Bronchial epithelial cell (primary cell): Measurements from ENCODE around the gene B4GALT6. TPM values are rescaled to one million over a fixed set of nuclear protein-coding genes. Genes with fewer than 3 reads are reported as not detected.

Experiments used
- DNase-seq: peaks from one replicate; pipeline ENCODE4 v3.0.0-alpha.2; 2010; ENCODE audit warnings: low read depth
- FAIRE-seq: peaks from 2 replicates; lab custom pipeline; 2011; peaks lifted over from hg19 to GRCh38; lab: Jason Lieb, UNC
- H3K27me3 ChIP-seq: 2 replicates; pipeline ENCODE4 v1.5.1; 2011; ENCODE audit warnings: low read length; ENCODE audit not compliant: control insufficient read depth, insufficient read depth
- H3K36me3 ChIP-seq: 2 replicates; pipeline ENCODE4 v1.5.1; 2011; ENCODE audit warnings: low read length; ENCODE audit not compliant: control insufficient read depth, insufficient read depth
- H3K4me3 ChIP-seq: 2 replicates; pipeline ENCODE4 v1.5.1; 2011; ENCODE audit warnings: mild to moderate bottlenecking, low read depth, low read length, control low read depth
- total RNA-seq: library from RNA; depleted of rRNA; stranded (reverse); fragments of >200 nt; gene quantifications from 2 replicates; pipeline ENCODE4 v1.2.1, GENCODE V29; 2014
- TF ChIP-seq, protein P1 (sequence below): IDR thresholded peaks from 2 replicates; pipeline ENCODE4 v1.5.1; 2011; ENCODE audit warnings: mild to moderate bottlenecking, moderate library complexity, low read length, control low read depth, inconsistent platforms; ENCODE audit not compliant: insufficient read depth, severe bottlenecking

The B4GALT6 gene
- total RNA-seq, 1 donor from 2014 or later = 2.4 TPM

- TF ChIP-seq, protein P1, sequence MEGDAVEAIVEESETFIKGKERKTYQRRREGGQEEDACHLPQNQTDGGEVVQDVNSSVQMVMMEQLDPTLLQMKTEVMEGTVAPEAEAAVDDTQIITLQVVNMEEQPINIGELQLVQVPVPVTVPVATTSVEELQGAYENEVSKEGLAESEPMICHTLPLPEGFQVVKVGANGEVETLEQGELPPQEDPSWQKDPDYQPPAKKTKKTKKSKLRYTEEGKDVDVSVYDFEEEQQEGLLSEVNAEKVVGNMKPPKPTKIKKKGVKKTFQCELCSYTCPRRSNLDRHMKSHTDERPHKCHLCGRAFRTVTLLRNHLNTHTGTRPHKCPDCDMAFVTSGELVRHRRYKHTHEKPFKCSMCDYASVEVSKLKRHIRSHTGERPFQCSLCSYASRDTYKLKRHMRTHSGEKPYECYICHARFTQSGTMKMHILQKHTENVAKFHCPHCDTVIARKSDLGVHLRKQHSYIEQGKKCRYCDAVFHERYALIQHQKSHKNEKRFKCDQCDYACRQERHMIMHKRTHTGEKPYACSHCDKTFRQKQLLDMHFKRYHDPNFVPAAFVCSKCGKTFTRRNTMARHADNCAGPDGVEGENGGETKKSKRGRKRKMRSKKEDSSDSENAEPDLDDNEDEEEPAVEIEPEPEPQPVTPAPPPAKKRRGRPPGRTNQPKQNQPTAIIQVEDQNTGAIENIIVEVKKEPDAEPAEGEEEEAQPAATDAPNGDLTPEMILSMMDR = no peak
- Histone ChIP-seq H3K27me3 (no peaks in the 10 kb centered on the region), H3K4me3 (no peak overlapping the region), H3K36me3 (no peaks in the 10 kb centered on the region)
- DNase-seq = no peak
- FAIRE-seq = no peak
Measured at GRCh38 chr18:31721601-31722000, 37.2 kb upstream of the B4GALT6 start.

GRCh38 chr18:31720867-31721266 is 36.5 kb upstream of the B4GALT6 start:
- no peak for FAIRE-seq
- Histone ChIP-seq H3K4me3 (no peak overlapping the region), H3K36me3 (no peaks in the 10 kb centered on the region), H3K27me3 (no peaks in the 10 kb centered on the region)
- DNase-seq = peak; percentile 20
- TF ChIP-seq, protein P1 = no peak

GRCh38 chr18:31719363-31720006 is 35.1 kb upstream of the B4GALT6 start:
- DNase-seq (no peak), FAIRE-seq (no peak)
- H3K36me3 ChIP-seq = no peaks in the 10 kb centered on the region
- H3K27me3 ChIP-seq = no peaks in the 10 kb centered on the region
- H3K4me3 ChIP-seq = no peak overlapping the region
- TF ChIP-seq, protein P1 = no peak

- H3K36me3 ChIP-seq = no peaks in the 10 kb centered on the region
- DNase-seq (no peak), FAIRE-seq (no peak)
- TF ChIP-seq, protein P1 = no peak
- no peak overlapping the region for H3K4me3 ChIP-seq
- H3K27me3 ChIP-seq = no peaks in the 10 kb centered on the region
Measured at GRCh38 chr18:31718386-31718785, 34.0 kb upstream of the B4GALT6 start.

DNA sequence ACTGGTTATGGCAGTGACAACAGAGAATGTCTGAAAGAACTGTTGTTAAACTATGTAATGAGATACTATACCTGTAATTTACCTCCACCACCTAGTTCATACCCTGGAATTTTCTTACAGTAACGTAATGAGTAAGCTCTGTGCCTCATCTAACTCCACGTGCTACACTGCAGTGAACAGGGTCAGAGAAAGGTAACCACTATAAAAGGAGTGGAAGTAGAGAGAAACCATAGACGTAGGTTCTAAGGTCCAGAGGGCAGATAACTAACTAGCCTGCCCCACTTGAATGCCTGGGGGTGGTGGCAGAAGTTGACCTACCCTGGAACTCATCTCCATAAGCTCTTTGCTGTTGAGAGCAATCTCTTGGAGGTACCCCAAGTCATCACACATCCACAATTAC is 32.0 kb upstream of the B4GALT6 start:
- FAIRE-seq (no peak), DNase-seq (no peak)
- TF ChIP-seq, protein P1 = no peak
- no peaks in the 10 kb centered on the region for H3K36me3 ChIP-seq
- no peak overlapping the region for H3K4me3 ChIP-seq
- H3K27me3 ChIP-seq = no peaks in the 10 kb centered on the region
